Neural crest cell (in vitro differentiated cells): ENCODE measurements around the gene ARFIP2. TPM values are rescaled to one million over a fixed set of nuclear protein-coding genes. Genes with fewer than 3 reads are reported as not detected.

ENCODE experiments used
- DNase-seq: peaks from one replicate; pipeline ENCODE4 v3.0.0; 2021; ENCODE audit warnings: low read depth, mixed read lengths, low spot score
- H3K27ac Mint-ChIP-seq: one replicate; pipeline ENCODE4 v1.8.0; 2021; ENCODE audit warnings: mild to moderate bottlenecking, mixed read lengths; ENCODE audit not compliant: unreplicated experiment
- H3K27me3 Mint-ChIP-seq: 2 replicates; pipeline ENCODE4 v1.8.0; 2021; ENCODE audit warnings: low read depth, mild to moderate bottlenecking, mixed read lengths
- H3K36me3 Mint-ChIP-seq: 2 replicates; pipeline ENCODE4 v1.8.0; 2021; ENCODE audit warnings: low read depth, mild to moderate bottlenecking, mixed read lengths
- H3K4me1 Mint-ChIP-seq: 2 replicates; pipeline ENCODE4 v1.8.0; 2021; ENCODE audit warnings: mixed read lengths
- H3K4me3 Mint-ChIP-seq: one replicate; pipeline ENCODE4 v1.8.0; 2021; ENCODE audit warnings: mild to moderate bottlenecking, mixed read lengths
- H3K9me3 Mint-ChIP-seq: 2 replicates; pipeline ENCODE4 v1.8.0; 2021; ENCODE audit warnings: mixed read lengths
- total RNA-seq: library from RNA; stranded (reverse); gene quantifications from 2 replicates; pipeline ENCODE4 v1.2.1, GENCODE V29; 2021
- TF ChIP-seq, protein P1 (sequence below): fragments of 200-600 bp; sonication (generic); conservative IDR thresholded peaks from 2 replicates; pipeline ENCODE4 v1.5.0; 2021; ENCODE audit warnings: antibody characterized with exemption, mild to moderate bottlenecking

ARFIP2 gene
- total RNA-seq, 1 donor from 2014 or later, result 57.1 TPM

DNA sequence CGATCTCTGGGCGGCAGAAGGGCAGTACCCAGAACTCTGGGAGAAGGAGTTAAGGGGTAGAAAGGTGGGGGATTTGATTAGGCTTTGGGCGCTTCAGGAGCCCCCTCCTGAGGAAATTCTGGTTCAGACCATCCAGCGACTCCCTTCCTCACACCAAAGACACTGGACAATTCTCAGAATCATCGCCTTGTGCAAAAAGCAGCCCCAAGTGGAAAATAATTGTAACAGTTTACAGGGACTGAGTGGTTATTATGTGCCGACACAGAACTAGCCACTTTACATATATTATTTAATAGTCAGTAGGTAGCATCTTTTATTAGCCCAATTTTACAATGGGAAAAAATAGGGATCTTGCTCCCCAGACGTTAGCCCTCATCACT lies 6.7 kb downstream of the ARFIP2 start:
- H3K4me3 Mint-ChIP-seq, result peak overlapping the region; percentile 94
- peaks cover 23% of the 10 kb centered on the region for H3K4me1 Mint-ChIP-seq
- H3K27me3 Mint-ChIP-seq, result no peaks in the 10 kb centered on the region
- peaks cover 3% of the 10 kb centered on the region for H3K36me3 Mint-ChIP-seq
- peak overlapping the region; percentile 12 for H3K27ac Mint-ChIP-seq
- TF ChIP-seq, protein P1, sequence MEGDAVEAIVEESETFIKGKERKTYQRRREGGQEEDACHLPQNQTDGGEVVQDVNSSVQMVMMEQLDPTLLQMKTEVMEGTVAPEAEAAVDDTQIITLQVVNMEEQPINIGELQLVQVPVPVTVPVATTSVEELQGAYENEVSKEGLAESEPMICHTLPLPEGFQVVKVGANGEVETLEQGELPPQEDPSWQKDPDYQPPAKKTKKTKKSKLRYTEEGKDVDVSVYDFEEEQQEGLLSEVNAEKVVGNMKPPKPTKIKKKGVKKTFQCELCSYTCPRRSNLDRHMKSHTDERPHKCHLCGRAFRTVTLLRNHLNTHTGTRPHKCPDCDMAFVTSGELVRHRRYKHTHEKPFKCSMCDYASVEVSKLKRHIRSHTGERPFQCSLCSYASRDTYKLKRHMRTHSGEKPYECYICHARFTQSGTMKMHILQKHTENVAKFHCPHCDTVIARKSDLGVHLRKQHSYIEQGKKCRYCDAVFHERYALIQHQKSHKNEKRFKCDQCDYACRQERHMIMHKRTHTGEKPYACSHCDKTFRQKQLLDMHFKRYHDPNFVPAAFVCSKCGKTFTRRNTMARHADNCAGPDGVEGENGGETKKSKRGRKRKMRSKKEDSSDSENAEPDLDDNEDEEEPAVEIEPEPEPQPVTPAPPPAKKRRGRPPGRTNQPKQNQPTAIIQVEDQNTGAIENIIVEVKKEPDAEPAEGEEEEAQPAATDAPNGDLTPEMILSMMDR, result no peak
- H3K9me3 Mint-ChIP-seq, result no peaks in the 10 kb centered on the region
- DNase-seq, result no peak

DNA sequence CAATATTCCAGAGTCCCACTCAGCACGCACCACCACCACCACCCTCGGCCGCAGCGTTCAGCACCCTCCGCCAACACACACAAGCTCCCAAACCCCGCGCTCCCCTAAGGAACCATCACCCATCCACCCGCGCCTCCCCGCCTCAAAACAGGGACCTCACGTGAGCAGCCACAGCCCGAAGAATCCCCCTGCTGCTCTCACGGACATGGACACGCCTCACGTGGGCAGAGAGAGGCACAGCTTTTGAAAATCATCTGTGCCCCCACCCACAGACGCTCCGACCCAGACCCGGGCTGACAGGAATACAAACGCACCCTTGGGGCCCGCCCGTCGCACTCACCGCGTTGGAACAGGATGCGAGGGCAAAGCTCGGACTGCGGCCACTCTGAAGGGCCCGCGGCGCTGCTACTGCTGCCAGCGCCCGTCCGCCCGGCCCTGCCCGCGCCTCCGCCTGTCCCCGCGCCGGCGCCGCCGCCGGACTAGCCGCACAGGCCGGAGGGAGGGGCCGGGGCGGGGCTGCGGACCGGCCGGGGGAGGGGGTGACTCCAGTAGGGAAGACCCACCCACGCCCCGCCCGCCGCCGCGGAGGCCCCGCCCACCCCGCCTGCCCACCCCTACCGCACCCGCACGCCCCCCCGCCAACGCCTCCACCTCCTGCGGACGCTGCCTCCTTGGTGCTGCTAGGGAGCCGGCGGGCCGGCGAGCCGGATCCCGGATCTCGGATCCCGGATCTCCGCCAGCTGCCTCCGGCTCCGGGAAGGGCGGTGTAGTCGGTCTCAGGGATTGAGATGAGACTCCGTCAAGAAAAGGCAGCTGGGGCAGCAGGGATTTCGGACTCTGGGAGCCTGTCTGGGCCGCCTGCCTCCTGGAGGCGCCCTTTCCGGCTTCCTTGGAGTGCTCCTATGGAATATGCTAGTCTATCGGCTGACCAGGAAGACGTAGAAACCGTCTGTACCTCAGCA lies 7.4 kb downstream of the ARFIP2 start, which contains the start of gene TRIM3:
Gene TRIM3 (minus strand): TSS at position 491 of the 962 bp plus-strand sequence. CDS start 8,246 bp downstream, outside the sequence.
- no peaks in the 10 kb centered on the region for H3K9me3 Mint-ChIP-seq
- H3K36me3 Mint-ChIP-seq, result peaks cover 3% of the 10 kb centered on the region
- H3K4me1 Mint-ChIP-seq, result peaks cover 20% of the 10 kb centered on the region
- peak within 1 kb of the TSS; percentile 94 for H3K4me3 Mint-ChIP-seq
- H3K27ac Mint-ChIP-seq, result peak within 1 kb of the TSS; percentile 12
- no peaks in the 10 kb centered on the region for H3K27me3 Mint-ChIP-seq
- DNase-seq, result peak; percentile 78
- TF ChIP-seq, protein P1, result no peak

DNA sequence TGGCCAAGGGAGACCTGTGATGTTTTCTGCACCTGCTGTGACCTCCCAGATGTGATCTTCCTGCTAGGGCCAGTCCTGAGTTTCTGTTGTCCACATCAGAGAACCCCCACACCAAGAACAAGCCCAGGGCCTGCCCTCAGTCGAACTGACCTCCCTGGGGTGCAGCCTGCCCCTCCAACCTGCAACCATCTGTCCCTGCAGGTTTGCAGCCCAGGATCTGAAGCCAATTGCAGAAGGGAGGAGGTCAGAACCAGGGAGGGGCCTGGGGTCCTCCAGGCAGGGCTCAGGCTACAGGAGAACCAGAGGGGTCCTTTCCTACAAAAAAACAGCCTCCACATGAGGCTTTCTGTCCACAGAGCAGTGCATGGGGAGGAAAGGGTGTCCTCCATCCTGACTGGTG lies 8.2 kb downstream of the ARFIP2 start:
- Mint-ChIP-seq H3K27me3 (no peaks in the 10 kb centered on the region), H3K27ac (no peak overlapping the region), H3K4me1 (peaks cover 20% of the 10 kb centered on the region), H3K9me3 (no peaks in the 10 kb centered on the region), H3K4me3 (peak overlapping the region; percentile 90), H3K36me3 (peaks cover 2% of the 10 kb centered on the region)
- TF ChIP-seq, protein P1, result no peak
- no peak for DNase-seq

DNA sequence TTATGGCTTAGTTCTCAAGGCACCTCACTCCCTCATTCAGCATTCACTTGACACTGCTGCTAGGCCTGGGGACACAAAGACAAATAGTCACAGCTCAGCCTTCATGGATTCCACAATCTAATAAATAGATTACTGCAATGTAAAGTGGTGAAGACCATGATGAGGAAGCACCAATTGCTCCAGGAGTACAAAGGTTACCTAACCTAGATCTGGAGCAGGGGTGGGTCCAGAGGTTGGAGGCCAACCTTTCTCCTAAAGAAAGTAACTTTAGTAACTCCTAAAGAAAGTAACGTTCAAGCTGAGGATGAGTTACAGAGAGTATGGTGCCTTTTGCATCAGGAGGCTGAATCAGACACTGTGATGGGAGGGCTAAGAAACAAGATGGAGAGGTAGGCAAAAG lies 11.5 kb downstream of the ARFIP2 start:
- peaks cover 3% of the 10 kb centered on the region for H3K36me3 Mint-ChIP-seq
- no peak for DNase-seq
- no peak overlapping the region for H3K4me3 Mint-ChIP-seq
- H3K27ac Mint-ChIP-seq, result no peak overlapping the region
- TF ChIP-seq, protein P1, result no peak
- H3K9me3 Mint-ChIP-seq, result no peaks in the 10 kb centered on the region
- H3K4me1 Mint-ChIP-seq, result peaks cover 19% of the 10 kb centered on the region
- H3K27me3 Mint-ChIP-seq, result no peaks in the 10 kb centered on the region

DNA sequence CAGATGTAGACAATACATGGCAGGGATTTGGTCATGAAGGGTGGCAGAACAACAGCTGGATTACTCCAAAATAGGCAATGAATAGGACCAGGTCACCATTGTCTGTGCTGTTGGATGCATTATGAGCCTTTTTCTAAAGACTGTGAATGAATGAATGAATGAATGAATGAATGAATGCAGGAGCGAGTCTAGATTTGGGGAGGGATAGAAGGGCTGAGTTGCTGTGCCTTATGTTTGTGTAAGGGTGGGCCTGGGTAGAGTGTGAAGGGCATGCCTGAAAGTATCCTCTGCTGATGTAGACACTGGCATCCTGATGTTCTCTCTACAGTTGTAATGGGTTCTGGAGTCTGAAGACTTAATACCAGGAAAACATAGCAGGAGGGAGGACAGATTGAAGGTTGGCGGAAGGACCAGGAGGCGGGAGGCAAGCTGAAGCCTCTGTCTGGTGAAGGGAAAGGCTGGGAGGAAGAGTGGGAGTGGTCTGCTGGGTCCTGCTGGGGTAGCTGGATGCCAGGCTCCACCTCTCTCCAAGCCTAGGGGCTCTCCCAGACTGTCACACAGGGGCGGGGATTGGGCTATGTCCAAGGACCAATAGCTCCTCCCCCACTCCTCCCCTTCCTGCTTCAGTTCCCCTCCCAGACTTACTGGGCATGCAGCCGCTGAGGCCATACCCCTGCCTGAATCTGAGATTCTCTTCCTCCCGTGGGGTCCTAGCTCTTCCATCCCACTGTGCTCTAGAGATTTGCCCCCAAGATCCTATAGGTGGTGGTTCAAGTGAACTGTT lies 12.2 kb downstream of the ARFIP2 start:
- Mint-ChIP-seq H3K27ac (no peak overlapping the region), H3K9me3 (no peaks in the 10 kb centered on the region), H3K36me3 (peaks cover 5% of the 10 kb centered on the region), H3K4me1 (peaks cover 13% of the 10 kb centered on the region), H3K27me3 (no peaks in the 10 kb centered on the region), H3K4me3 (no peak overlapping the region)
- DNase-seq, result peak; percentile 68
- TF ChIP-seq, protein P1, result no peak
